Astrocyte of the spinal cord (primary cell): ENCODE results near the gene VCAN.

ENCODE experiments used
- DNase-seq: peaks from one replicate; pipeline ENCODE4 v3.0.0; 2011; ENCODE audit warnings: low read depth, low spot score
- H3K4me3 ChIP-seq: 2 replicates; pipeline ENCODE4 v1.5.1; 2011; ENCODE audit warnings: low read depth, mild to moderate bottlenecking, low read length, moderate library complexity
- in situ Hi-C: cut with HindIII; loops from 2 replicates; pipeline ENCODE4 v1.10.0; 2017; ENCODE audit warnings: low sequenced_read_pairs
- TF ChIP-seq, protein P1 (sequence below): IDR thresholded peaks from 2 replicates; pipeline ENCODE4 v1.5.1; 2012; ENCODE audit warnings: low read depth, mild to moderate bottlenecking, low read length, inconsistent platforms

Gene VCAN

DNA sequence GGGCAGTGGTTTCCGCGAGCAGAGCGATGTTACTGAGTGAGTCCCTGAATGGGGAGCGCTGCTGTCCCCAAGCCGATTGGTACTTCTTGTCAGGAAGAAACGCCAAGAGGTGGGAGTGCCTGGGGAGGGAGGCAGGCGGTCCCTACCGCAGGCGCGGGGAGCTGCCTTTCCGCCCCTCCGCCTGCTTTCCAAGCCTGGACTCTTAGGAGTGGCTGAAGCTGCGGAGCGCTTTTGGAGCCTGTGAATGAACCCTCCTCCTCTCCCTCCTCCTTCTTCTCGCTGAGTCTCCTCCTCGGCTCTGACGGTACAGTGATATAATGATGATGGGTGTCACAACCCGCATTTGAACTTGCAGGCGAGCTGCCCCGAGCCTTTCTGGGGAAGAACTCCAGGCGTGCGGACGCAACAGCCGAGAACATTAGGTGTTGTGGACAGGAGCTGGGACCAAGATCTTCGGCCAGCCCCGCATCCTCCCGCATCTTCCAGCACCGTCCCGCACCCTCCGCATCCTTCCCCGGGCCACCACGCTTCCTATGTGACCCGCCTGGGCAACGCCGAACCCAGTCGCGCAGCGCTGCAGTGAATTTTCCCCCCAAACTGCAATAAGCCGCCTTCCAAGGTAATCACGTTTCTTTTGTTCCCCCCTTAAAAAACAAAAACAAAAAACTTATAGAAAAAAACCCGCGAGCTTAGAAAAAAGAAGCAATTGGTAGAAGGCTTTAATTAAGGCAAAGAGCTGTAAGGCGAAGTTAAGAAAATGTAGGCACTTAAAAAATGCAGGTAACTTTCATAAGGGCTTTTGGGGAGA, at the start of gene VCAN:
TSS of gene VCAN (plus strand) at position 340 of the 808 bp plus-strand sequence. CDS start 11,775 bp downstream, outside the sequence.
- peak within 1 kb of the TSS; percentile 85 for H3K4me3 ChIP-seq
- in situ Hi-C loops = no loop called here
- peak; percentile 91 for DNase-seq
- TF ChIP-seq, protein P1, sequence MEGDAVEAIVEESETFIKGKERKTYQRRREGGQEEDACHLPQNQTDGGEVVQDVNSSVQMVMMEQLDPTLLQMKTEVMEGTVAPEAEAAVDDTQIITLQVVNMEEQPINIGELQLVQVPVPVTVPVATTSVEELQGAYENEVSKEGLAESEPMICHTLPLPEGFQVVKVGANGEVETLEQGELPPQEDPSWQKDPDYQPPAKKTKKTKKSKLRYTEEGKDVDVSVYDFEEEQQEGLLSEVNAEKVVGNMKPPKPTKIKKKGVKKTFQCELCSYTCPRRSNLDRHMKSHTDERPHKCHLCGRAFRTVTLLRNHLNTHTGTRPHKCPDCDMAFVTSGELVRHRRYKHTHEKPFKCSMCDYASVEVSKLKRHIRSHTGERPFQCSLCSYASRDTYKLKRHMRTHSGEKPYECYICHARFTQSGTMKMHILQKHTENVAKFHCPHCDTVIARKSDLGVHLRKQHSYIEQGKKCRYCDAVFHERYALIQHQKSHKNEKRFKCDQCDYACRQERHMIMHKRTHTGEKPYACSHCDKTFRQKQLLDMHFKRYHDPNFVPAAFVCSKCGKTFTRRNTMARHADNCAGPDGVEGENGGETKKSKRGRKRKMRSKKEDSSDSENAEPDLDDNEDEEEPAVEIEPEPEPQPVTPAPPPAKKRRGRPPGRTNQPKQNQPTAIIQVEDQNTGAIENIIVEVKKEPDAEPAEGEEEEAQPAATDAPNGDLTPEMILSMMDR = no peak

DNA sequence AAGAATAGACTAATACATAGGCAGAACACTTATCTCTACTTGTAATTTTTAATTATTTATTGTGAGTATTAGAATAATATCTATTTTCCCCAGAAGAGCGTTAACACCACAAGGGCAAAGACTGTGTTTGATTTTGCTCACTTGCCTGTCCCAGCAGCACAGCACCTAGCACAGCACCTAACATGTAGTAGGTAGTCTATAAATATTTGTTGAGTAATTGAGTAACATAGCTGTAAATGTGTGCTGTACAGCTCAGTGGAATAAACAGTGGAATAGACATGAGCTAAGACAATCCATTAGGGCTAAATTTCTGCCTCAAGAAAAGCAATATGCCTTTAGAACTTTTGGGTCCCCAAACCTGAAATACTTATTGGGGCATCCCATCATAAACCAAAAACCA, 49.3 kb upstream of the VCAN start:
- H3K4me3 ChIP-seq = no peak overlapping the region
- in situ Hi-C loops = no loop called here
- DNase-seq = no peak
- TF ChIP-seq, protein P1 = no peak

DNA sequence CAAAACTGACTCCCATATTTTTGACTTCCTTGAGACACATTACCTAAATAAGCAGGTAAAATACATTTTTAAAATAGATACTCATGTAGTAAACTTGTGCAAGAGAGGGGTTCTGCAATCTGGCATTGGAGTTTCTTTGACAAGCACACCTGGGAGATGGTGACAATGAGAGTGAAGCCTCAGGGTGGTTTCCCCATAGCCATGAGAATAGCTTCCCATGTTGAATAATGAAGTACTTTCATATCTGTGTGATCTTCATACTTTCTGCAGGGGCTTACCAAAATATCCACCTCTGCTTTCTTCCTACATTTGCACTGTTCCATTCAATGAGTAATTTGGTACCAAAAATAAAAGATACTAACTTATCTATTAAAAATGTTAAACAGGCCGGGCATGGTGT, 44.7 kb upstream of the VCAN start:
- in situ Hi-C loops = no loop called here
- TF ChIP-seq, protein P1 = no peak
- no peak overlapping the region for H3K4me3 ChIP-seq
- DNase-seq = no peak

DNA sequence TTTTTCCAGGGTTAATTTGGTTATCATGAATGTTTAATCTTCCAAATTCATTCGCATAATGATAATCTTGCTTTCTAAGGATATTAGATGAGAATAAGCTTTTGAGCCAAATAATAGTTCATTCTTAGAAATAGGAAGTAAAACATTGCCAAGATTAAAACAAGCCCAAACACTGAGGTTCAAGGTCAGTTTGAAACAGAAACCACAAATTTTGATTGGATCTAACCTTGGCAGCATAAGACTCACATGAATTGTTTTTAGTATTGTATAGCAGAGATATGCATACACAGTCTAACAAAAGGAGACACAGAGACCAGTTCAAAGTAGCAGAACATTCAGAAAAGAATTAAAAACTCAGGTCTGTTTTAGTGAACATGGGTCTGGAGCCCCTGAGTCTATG, 43.4 kb upstream of the VCAN start:
- peak; percentile 7 for DNase-seq
- TF ChIP-seq, protein P1 = no peak
- no peak overlapping the region for H3K4me3 ChIP-seq
- in situ Hi-C loops = no loop called here

DNA sequence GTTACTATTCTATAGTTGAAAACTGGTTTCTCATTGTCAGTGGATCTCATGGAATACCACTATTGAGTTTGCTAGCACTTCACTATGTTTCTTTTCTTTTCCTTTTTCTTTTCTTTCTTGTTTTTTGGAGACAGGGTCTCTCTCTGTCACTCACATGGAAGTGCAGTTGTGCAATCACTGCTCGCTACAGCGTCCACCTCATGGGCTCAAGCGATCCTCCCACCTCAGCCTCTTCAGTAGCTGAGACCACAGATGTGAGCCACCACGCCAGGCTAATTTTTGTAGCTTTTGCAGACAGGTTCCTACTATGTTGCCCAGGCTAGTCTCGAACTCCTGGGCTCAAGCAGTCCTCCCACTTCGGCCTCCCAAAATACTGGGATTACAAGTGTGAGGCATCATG, 42.7 kb upstream of the VCAN start:
- TF ChIP-seq, protein P1 = no peak
- DNase-seq = no peak
- in situ Hi-C loops = no loop called here
- H3K4me3 ChIP-seq = no peak overlapping the region

DNA sequence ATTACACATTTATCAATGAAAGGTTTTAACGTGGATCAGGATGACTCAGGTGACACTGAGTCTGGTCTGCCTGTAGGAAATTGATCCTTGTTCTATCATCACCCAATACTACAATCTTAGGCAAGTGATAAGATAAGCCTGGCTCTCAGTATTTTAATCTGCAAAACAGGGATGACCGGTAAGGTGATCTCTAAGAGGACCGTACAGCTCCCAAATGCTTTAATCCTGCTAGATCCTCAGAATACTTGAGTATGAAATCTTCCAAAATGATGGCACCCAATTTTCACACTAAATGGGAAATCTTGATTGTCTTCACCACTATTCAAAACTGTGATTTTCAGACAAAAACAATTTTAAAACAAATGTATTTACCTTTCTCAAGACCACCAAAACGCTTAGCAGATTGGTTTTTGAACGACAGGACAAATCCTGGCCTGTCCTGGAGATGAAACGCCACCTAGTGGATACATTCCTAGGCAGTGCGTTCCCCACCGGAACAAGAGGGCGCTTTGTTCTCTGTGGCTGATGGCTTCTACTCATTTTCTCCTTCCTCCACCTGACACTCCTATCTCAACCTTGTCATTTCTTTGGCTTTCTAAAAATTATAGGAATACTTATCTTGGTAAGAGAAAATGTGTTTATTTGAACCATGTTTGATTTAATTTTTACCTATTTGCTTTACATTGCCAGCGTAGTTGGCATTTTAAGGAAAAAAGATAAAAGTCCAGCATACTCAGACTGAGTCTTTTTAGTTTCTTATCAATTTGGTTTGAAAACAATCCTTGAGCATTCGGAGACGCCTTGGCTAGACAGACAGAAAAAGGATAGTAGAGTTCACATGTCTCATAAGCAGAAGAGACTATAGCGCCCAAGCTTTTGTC, 41.2 kb upstream of the VCAN start:
- DNase-seq = peak; percentile 69
- TF ChIP-seq, protein P1 = peak; percentile 94
- in situ Hi-C loops = no loop called here
- H3K4me3 ChIP-seq = no peak overlapping the region
